Neuronal stem cell (in vitro differentiated cells): ENCODE results near the gene LRG1.
"Not testable (repeated sequence)": the region's sequence is repeated elsewhere in the genome, so short reads cannot be mapped to it uniquely, and the experiment has no call there.

ENCODE experiments used
- DNase-seq: peaks from one replicate; pipeline ENCODE4 v3.0.0-alpha.2; 2013; ENCODE audit warnings: low spot score
- H2AFZ ChIP-seq: one replicate; pipeline ENCODE4 v1.6.1; 2013; ENCODE audit warnings: mild to moderate bottlenecking, low read length, inconsistent platforms
- H2AK5ac ChIP-seq: 2 replicates; pipeline ENCODE4 v1.6.1; 2013; ENCODE audit warnings: low read depth, mild to moderate bottlenecking, inconsistent platforms, low read length, moderate library complexity, mixed read lengths
- H2BK120ac ChIP-seq: 2 replicates; pipeline ENCODE4 v1.6.1; 2013; ENCODE audit warnings: low read depth, mild to moderate bottlenecking, inconsistent platforms, low read length, moderate library complexity, mixed read lengths
- H2BK12ac ChIP-seq: one replicate; pipeline ENCODE4 v1.6.1; 2013; ENCODE audit warnings: low read length, inconsistent platforms
- H2BK15ac ChIP-seq: 2 replicates; pipeline ENCODE4 v1.6.1; 2013; ENCODE audit warnings: mild to moderate bottlenecking, low read length, inconsistent platforms, mixed read lengths
- H2BK5ac ChIP-seq: one replicate; pipeline ENCODE4 v1.6.1; 2013; ENCODE audit warnings: inconsistent platforms, mild to moderate bottlenecking, low read length, moderate library complexity
- H3K14ac ChIP-seq: one replicate; pipeline ENCODE4 v1.6.1; 2013; ENCODE audit warnings: low read length, inconsistent platforms
- H3K18ac ChIP-seq: 2 replicates; pipeline ENCODE4 v1.6.1; 2013; ENCODE audit warnings: low read length, inconsistent platforms
- H3K23ac ChIP-seq: 2 replicates; pipeline ENCODE4 v1.6.1; 2013; ENCODE audit warnings: low read depth, mild to moderate bottlenecking, mixed read lengths, low read length, inconsistent platforms; ENCODE audit not compliant: poor library complexity
- H3K27ac ChIP-seq: replicated peaks from 3 replicates; pipeline ENCODE4 v1.5.1; 2013; ENCODE audit warnings: low read length, inconsistent platforms
- H3K27me3 ChIP-seq, 3 experiments: 2 replicates each; pipeline ENCODE4 v1.6.1; 2013; ENCODE audit warnings: low read length in 3 of 3, mild to moderate bottlenecking in 2 of 3, inconsistent platforms in 1 of 3, low read depth in 1 of 3, mixed read lengths in 1 of 3, moderate library complexity in 1 of 3; ENCODE audit not compliant: control insufficient read depth in 3 of 3, insufficient read depth in 3 of 3
- H3K36me3 ChIP-seq, 2 donors: replicated peaks in 1 of 2; 2 replicates each; pipeline ENCODE4 v1.6.1; 2013; ENCODE audit warnings: low read length in 2 of 2; ENCODE audit not compliant: control insufficient read depth in 2 of 2, insufficient read depth in 2 of 2
- H3K4ac ChIP-seq: 2 replicates; pipeline ENCODE4 v1.6.1; 2013; ENCODE audit warnings: inconsistent platforms, mild to moderate bottlenecking, low read length, moderate library complexity
- H3K4me1 ChIP-seq, 2 donors: 1 replicate in 1 of 2; 2 replicates in 1 of 2; pipeline ENCODE4 v1.6.1; 2013; ENCODE audit warnings: low read length in 2 of 2, low read depth in 1 of 2; ENCODE audit not compliant: control insufficient read depth in 2 of 2, insufficient read depth in 1 of 2
- H3K4me2 ChIP-seq: one replicate; pipeline ENCODE4 v1.6.1; 2013; ENCODE audit warnings: mild to moderate bottlenecking, low read length, inconsistent platforms; ENCODE audit not compliant: insufficient read depth, poor library complexity, severe bottlenecking
- H3K4me3 ChIP-seq, 2 donors: 2 replicates each; pipeline ENCODE4 v1.5.1; 2013; ENCODE audit warnings: low read length in 2 of 2, mild to moderate bottlenecking in 2 of 2, inconsistent platforms in 1 of 2, moderate library complexity in 1 of 2
- H3K79me1 ChIP-seq: one replicate; pipeline ENCODE4 v1.6.1; 2013; ENCODE audit warnings: low read depth, mild to moderate bottlenecking, inconsistent platforms, low read length, moderate library complexity
- H3K9ac ChIP-seq: one replicate; pipeline ENCODE4 v1.6.1; 2013; ENCODE audit warnings: mild to moderate bottlenecking, low read depth, low read length, inconsistent platforms; ENCODE audit not compliant: poor library complexity
- H3K9me3 ChIP-seq, 2 donors: replicated peaks in 1 of 2; 2 replicates each; pipeline versions ENCODE3 to v1.6.1; 2013; ENCODE audit warnings: low read length in 2 of 2, mild to moderate bottlenecking in 2 of 2, inconsistent platforms in 1 of 2, low read depth in 1 of 2, mixed read lengths in 1 of 2, moderate library complexity in 1 of 2; ENCODE audit not compliant: control insufficient read depth in 2 of 2, insufficient read depth in 1 of 2
- H4K8ac ChIP-seq: one replicate; pipeline ENCODE4 v1.6.1; 2013; ENCODE audit warnings: low read depth, mild to moderate bottlenecking, inconsistent platforms, low read length, moderate library complexity
- H4K91ac ChIP-seq: one replicate; pipeline ENCODE4 v1.6.1; 2013; ENCODE audit warnings: low read length, low read depth, mild to moderate bottlenecking, inconsistent platforms; ENCODE audit not compliant: poor library complexity
- WGBS, 2 donors: extraction: QIAGEN DNeasy Blood & Tissue Kit; methylation state at CpG; one replicate each; pipeline ENCODE4 v1.1.7; 2013; ENCODE audit warnings: missing lambda C conversion rate in 2 of 2, mixed read lengths in 1 of 2; ENCODE audit not compliant: insufficient read length in 2 of 2, insufficient replicate concordance in 1 of 2; ENCODE audit errors: extremely low coverage in 2 of 2; 5-methylcytosine and 5-hydroxymethylcytosine counted together

Gene LRG1

GRCh38 chr19:4562085-4562484 is 22.2 kb upstream of the LRG1 start:
- not testable (repeated sequence) for H2BK5ac ChIP-seq, H3K79me1 ChIP-seq, H4K91ac ChIP-seq, H3K4me3 ChIP-seq, H2AFZ ChIP-seq, H3K27ac ChIP-seq, H2AK5ac ChIP-seq, H3K18ac ChIP-seq, H3K27me3 ChIP-seq, H2BK12ac ChIP-seq, H2BK120ac ChIP-seq, DNase-seq, H3K4me2 ChIP-seq, H3K36me3 ChIP-seq, H3K23ac ChIP-seq, H3K9ac ChIP-seq, H3K4ac ChIP-seq, H4K8ac ChIP-seq, H3K14ac ChIP-seq, H2BK15ac ChIP-seq, H3K4me1 ChIP-seq, H3K9me3 ChIP-seq
- WGBS, 2 donors = no CpG with 5 or more reads among the region's 7 CpGs

- WGBS, 2 donors = no CpG with 5 or more reads among the region's 13 CpGs
These were observed 19.7 kb upstream of the LRG1 start, which contains the start of gene SEMA6B for GRCh38 chr19:4559569-4559968. SEMA6B (minus strand) TSS chr19:4559684; CDS start chr19:4558457, 1,227 bp downstream.

GRCh38 chr19:4557971-4558941 is 18.4 kb upstream of the LRG1 start:
- Histone ChIP-seq H3K79me1 (peaks cover 3% of the 10 kb centered on the region), H3K4me3 (no peak overlapping the region), H2AK5ac (peak overlapping the region; percentile 92), H2BK120ac (no peak overlapping the region), H3K9ac (no peak overlapping the region), H2BK5ac (peak overlapping the region; percentile 53), H3K14ac (no peak overlapping the region), H3K23ac (peak overlapping the region; percentile 21), H2BK15ac (no peak overlapping the region), H3K18ac (peak overlapping the region; percentile 85), H3K9me3 (no peaks in the 10 kb centered on the region), H3K4ac (no peak overlapping the region), H3K4me2 (no peak overlapping the region), H3K36me3 (peaks cover 25 to 27% of the 10 kb centered on the region in 2 donors), H4K8ac (peak overlapping the region; percentile 99), H2AFZ (no peak overlapping the region), H3K27ac (no peak overlapping the region), H3K4me1 (no peaks in the 10 kb centered on the region), H3K27me3 (peaks cover 0 to 2% (median 0%) of the 10 kb centered on the region in 3 experiments), H4K91ac (no peak overlapping the region), H2BK12ac (no peak overlapping the region)
- no CpG with 5 or more reads among the region's 44 CpGs for WGBS, 2 donors
- no peak for DNase-seq

More at GRCh38 chr19:4559569-4559968, 19.7 kb upstream of the LRG1 start, which contains the start of gene SEMA6B:
- no peak within 1 kb of the TSS for H3K18ac ChIP-seq
- H3K27me3 ChIP-seq = peaks cover 0 to 2% (median 0%) of the 10 kb centered on the region in 3 experiments
- H3K79me1 ChIP-seq = peaks cover 3% of the 10 kb centered on the region
- no peak within 1 kb of the TSS for H3K4me2 ChIP-seq
- H2AK5ac ChIP-seq = no peak within 1 kb of the TSS
- no peaks in the 10 kb centered on the region for H3K4me1 ChIP-seq
- no peak within 1 kb of the TSS for H3K27ac ChIP-seq
- no peak within 1 kb of the TSS for H3K4ac ChIP-seq
- H2BK15ac ChIP-seq = no peak within 1 kb of the TSS
- H2BK12ac ChIP-seq = no peak within 1 kb of the TSS
- H4K8ac ChIP-seq = no peak within 1 kb of the TSS
- no peak within 1 kb of the TSS for H2AFZ ChIP-seq
- H3K14ac ChIP-seq = no peak within 1 kb of the TSS
- H4K91ac ChIP-seq = no peak within 1 kb of the TSS
- H3K36me3 ChIP-seq = peaks cover 14 to 15% of the 10 kb centered on the region in 2 donors
- H2BK5ac ChIP-seq = no peak within 1 kb of the TSS
- H3K9me3 ChIP-seq = no peaks in the 10 kb centered on the region
- H2BK120ac ChIP-seq = no peak within 1 kb of the TSS
- peak within 1 kb of the TSS in 1 of 2 donors; percentile 68 for H3K4me3 ChIP-seq
- DNase-seq = no peak
- H3K9ac ChIP-seq = no peak within 1 kb of the TSS
- no peak within 1 kb of the TSS for H3K23ac ChIP-seq
